GM19395 (cell line): Measurements from ENCODE around the gene CISH.
A peak's percentile ranks its signal among the peaks of the same experiment; 100 is the strongest.

ENCODE experiments used
- ATAC-seq: cut with Tn5 transposase; IDR thresholded peaks from one replicate; pipeline ENCODE4 v1.9.1; 2021; ENCODE audit warnings: mild to moderate bottlenecking, moderate library complexity; ENCODE audit not compliant: unreplicated experiment

Gene CISH

GRCh38 chr3:50615190-50615589 lies 3.6 kb upstream of the CISH start:
- no peak for ATAC-seq

GRCh38 chr3:50612970-50613846 lies 1.6 kb upstream of the CISH start:
- ATAC-seq: no peak

- peak; percentile 16 for ATAC-seq
These were observed 784 bp upstream of the CISH start for GRCh38 chr3:50612234-50612882.

GRCh38 chr3:50610992-50611463 lies 546 bp downstream of the CISH start:
- no peak for ATAC-seq

GRCh38 chr3:50610181-50610971 lies 1.2 kb downstream of the CISH start:
- no peak for ATAC-seq

- no peak for ATAC-seq
These were observed 1.9 kb downstream of the CISH start for GRCh38 chr3:50609763-50610085.

GRCh38 chr3:50609071-50609762 lies 2.4 kb downstream of the CISH start:
- ATAC-seq: no peak

GRCh38 chr3:50608278-50608677 lies 3.3 kb downstream of the CISH start:
- no peak for ATAC-seq

- no peak for ATAC-seq
These were observed 4.1 kb downstream of the CISH start for GRCh38 chr3:50607271-50608091.

- no peak for ATAC-seq
These were observed 5.0 kb downstream of the CISH start for GRCh38 chr3:50606596-50606995.

- no peak for ATAC-seq
These were observed 5.7 kb downstream of the CISH start for GRCh38 chr3:50605901-50606326.

GRCh38 chr3:50604628-50605588 lies 6.7 kb downstream of the CISH start:
- no peak for ATAC-seq

- no peak for ATAC-seq
These were observed 7.4 kb downstream of the CISH start for GRCh38 chr3:50604110-50604621.

GRCh38 chr3:50603261-50604109 lies 8.1 kb downstream of the CISH start:
- no peak for ATAC-seq

GRCh38 chr3:50602595-50603191 lies 8.9 kb downstream of the CISH start:
- ATAC-seq: no peak

- ATAC-seq: peak; percentile 59
These were observed 10.6 kb downstream of the CISH start for GRCh38 chr3:50600841-50601591.
